Ectodermal cell (in vitro differentiated cells): ENCODE measurements around the gene RASGEF1B.
"Not testable (repeated sequence)": the region's sequence is repeated elsewhere in the genome, so short reads cannot be mapped to it uniquely, and the experiment has no call there.

Experiments
- H3K27ac ChIP-seq: 2 replicates; pipeline ENCODE4 v1.7.0; 2013; ENCODE audit warnings: mild to moderate bottlenecking, low read depth, low read length; ENCODE audit not compliant: insufficient read depth, poor library complexity, severe bottlenecking
- H3K27me3 ChIP-seq: 2 replicates; pipeline ENCODE4 v1.7.0; 2013; ENCODE audit warnings: mild to moderate bottlenecking, low read length; ENCODE audit not compliant: insufficient read depth, control insufficient read depth, poor library complexity, severe bottlenecking
- H3K36me3 ChIP-seq: one replicate; pipeline ENCODE4 v1.7.0; 2013; ENCODE audit warnings: low read length; ENCODE audit not compliant: control insufficient read depth, insufficient read depth
- H3K4me1 ChIP-seq: one replicate; pipeline ENCODE4 v1.7.0; 2013; ENCODE audit warnings: low read length; ENCODE audit not compliant: control insufficient read depth, insufficient read depth
- H3K4me3 ChIP-seq: 2 replicates; pipeline ENCODE4 v1.7.0; 2013; ENCODE audit warnings: low read depth, low read length, control low read depth; ENCODE audit not compliant: insufficient read depth
- H3K9me3 ChIP-seq: 2 replicates; pipeline ENCODE4 v1.7.0; 2013; ENCODE audit warnings: mild to moderate bottlenecking, low read length, moderate library complexity; ENCODE audit not compliant: control insufficient read depth
- whole genome bisulfite sequencing, 2 experiments: methylation state at CpG; one replicate each; pipeline ENCODE4 v1.1.7; 2013; ENCODE audit warnings: missing lambda C conversion rate in 2 of 2; 5-methylcytosine and 5-hydroxymethylcytosine counted together

The RASGEF1B gene

GRCh38 chr4:81481151-81481550 is 9.4 kb upstream of the RASGEF1B start:
- Histone ChIP-seq H3K9me3 (no peaks in the 10 kb centered on the region), H3K27ac (no peak overlapping the region), H3K4me1 (no peaks in the 10 kb centered on the region), H3K4me3 (no peak overlapping the region), H3K36me3 (no peaks in the 10 kb centered on the region), H3K27me3 (no peaks in the 10 kb centered on the region)
- 97 to 100% methylated on average over 2 to 3 of the region's 3 CpGs for WGBS, 2 experiments

DNA sequence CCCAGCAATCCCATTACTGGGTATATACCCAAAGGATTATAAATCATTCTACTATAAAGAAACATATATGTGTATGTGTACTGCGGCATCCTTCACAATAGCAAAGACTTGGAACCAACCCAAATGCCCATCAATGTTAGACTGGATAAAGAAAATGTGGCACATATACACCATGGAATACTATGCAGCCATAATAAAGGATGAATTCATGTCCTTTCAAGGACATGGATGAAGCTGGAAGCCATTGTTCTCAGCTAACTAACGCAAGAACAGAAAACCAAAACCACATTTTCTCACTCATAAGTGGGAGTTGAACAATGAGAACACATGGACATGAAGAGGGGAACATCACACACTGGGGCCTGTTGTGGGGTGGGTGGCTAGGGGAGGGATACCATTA is 7.9 kb upstream of the RASGEF1B start:
- WGBS, 2 experiments: 92 to 100% methylated on average over 1 of the region's 2 CpGs
- not testable (repeated sequence) for H3K4me3 ChIP-seq, H3K4me1 ChIP-seq, H3K36me3 ChIP-seq, H3K9me3 ChIP-seq, H3K27ac ChIP-seq, H3K27me3 ChIP-seq

- H3K4me1 ChIP-seq, H3K27ac ChIP-seq, H3K4me3 ChIP-seq, H3K9me3 ChIP-seq, H3K36me3 ChIP-seq: not testable (repeated sequence)
- 71 to 75% methylated on average over 19 of the region's 19 CpGs for WGBS, 2 experiments
- H3K27me3 ChIP-seq: peaks cover 22% of the 10 kb centered on the region
Observed at GRCh38 chr4:81473331-81474265, 1.9 kb upstream of the RASGEF1B start.

DNA sequence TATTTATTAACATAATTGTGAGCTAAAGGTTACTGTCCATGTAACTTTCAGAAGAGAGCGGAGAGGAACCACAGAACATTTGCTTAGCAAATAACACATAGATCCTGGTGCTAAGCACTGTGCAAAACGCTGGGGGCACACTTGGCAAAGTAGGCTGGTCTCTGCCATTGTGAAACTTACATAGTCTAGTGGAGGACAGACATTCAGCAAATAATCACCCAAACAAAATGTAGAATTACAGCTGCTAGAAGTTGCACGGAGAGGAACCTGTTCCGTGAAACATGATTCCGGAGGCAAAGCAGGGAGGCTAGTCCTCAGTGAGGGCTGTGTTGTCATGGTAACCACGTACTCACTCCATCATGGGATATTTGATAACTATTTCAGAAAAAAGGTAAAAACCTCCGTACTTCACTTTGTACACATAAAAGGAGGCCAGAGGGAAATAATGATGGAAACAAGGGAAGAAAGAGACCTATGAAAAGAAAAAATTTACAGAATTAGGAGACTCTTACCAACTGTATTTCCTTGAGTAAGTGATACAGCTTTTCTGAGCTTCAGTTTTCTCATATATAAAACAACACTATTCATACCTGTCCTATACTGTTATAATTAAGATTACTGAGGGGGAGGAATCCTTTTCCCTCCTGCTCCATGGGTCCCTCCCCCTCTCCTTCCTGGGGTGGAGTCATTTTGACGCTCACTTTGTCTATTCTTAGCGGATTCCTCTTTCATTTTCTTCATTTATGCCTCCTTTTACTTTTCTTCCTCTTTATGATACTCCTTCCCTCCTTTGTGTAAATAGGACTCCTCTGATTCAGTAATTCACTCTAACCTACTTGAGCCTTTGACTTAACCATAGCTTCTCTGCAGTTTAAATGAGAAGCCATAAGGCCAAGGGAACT is 825 bp upstream of the RASGEF1B start:
- peak overlapping the region; percentile 80 for H3K4me3 ChIP-seq
- WGBS, 2 experiments: 52 to 57% methylated on average over 7 to 9 of the region's 9 CpGs
- peak overlapping the region; percentile 16 for H3K27ac ChIP-seq
- peaks cover 8% of the 10 kb centered on the region for H3K4me1 ChIP-seq
- H3K9me3 ChIP-seq: no peaks in the 10 kb centered on the region
- H3K27me3 ChIP-seq: peaks cover 22% of the 10 kb centered on the region
- no peaks in the 10 kb centered on the region for H3K36me3 ChIP-seq

- Histone ChIP-seq H3K4me1 (peaks cover 8% of the 10 kb centered on the region), H3K27me3 (peaks cover 22% of the 10 kb centered on the region), H3K9me3 (no peaks in the 10 kb centered on the region), H3K4me3 (peak overlapping the region; percentile 80), H3K36me3 (no peaks in the 10 kb centered on the region), H3K27ac (no peak overlapping the region)
- WGBS, 2 experiments: 0 to 1% methylated on average over 21 of the region's 21 CpGs
Observed at GRCh38 chr4:81471298-81471587, 464 bp downstream of the RASGEF1B start.

DNA sequence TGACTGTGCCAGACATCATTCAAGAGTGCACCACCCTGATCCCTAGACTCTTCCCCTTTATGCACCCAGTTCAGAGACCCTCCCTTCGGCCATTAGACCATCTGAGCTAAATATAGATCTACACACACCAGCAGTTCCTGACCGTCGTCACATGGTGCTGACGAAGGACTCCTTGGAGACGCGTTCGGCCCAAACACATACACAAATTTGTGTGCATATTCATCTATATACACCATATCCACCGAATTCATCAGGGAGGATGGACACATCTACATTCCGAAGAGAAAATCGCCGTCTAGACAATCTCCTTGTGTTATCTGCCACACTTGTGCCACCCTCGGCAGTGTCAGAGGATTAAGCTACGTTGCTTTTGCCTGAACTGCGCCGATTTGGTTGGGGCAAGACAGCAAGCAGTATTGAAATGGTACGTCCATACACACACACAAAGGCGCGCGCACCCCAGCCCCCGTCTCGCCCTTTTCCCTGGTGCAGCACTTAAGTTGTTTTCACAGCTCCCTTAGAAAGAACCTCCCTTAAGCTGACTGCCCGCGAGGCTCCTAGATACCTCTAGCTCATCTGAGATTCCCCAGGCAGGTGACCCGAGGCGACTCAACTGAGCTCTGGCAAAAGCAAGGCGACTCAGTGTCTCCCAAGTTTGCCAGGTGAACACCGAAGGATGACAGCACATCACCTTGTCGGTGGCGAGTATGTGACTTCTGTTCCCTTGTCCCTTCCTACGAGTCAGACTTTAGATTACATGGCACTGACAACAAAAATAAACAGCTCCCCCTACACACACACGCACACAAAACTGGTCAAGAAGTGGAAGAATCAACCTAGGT is 1.0 kb downstream of the RASGEF1B start:
- Histone ChIP-seq H3K36me3 (no peaks in the 10 kb centered on the region), H3K27ac (no peak overlapping the region), H3K4me1 (peaks cover 8% of the 10 kb centered on the region)

GRCh38 chr4:81469781-81470455 is 1.8 kb downstream of the RASGEF1B start:
- no peaks in the 10 kb centered on the region for H3K9me3 ChIP-seq
- H3K4me1 ChIP-seq: peaks cover 8% of the 10 kb centered on the region
- peaks cover 22% of the 10 kb centered on the region for H3K27me3 ChIP-seq
- no peak overlapping the region for H3K27ac ChIP-seq
- H3K4me3 ChIP-seq: peak overlapping the region; percentile 80
- 74 to 75% methylated on average over 7 of the region's 7 CpGs for WGBS, 2 experiments
- no peaks in the 10 kb centered on the region for H3K36me3 ChIP-seq

More for the DNA sequence above, 1.0 kb downstream of the RASGEF1B start:
- Histone ChIP-seq H3K4me3 (peak overlapping the region; percentile 80), H3K27me3 (peaks cover 22% of the 10 kb centered on the region), H3K9me3 (no peaks in the 10 kb centered on the region)
- WGBS, 2 experiments: 14 to 16% methylated on average over 30 to 31 of the region's 31 CpGs

DNA sequence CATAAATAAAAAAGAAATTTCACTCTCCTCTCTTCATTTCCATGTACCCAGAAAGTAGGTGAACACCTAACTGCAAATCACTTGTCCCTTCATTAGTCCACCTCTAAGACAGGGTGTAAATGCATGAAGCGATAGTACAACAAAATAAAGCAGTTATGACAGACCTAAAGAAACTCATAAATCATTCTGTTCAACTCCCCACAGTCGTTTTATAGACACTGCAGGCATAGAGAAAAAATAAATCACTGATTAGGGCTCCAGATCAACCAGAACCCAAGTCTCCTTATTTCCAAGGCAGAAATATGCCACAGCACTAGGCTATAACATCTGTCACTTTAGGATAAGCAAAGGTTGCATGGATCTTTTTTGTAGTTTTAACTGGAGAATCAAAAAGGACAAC is 3.0 kb downstream of the RASGEF1B start:
- no peaks in the 10 kb centered on the region for H3K36me3 ChIP-seq
- WGBS, 2 experiments: 81 to 85% methylated on average over 2 of the region's 2 CpGs
- peaks cover 22% of the 10 kb centered on the region for H3K27me3 ChIP-seq
- H3K4me1 ChIP-seq: peaks cover 8% of the 10 kb centered on the region
- H3K9me3 ChIP-seq: no peaks in the 10 kb centered on the region
- H3K27ac ChIP-seq: no peak overlapping the region
- no peak overlapping the region for H3K4me3 ChIP-seq

DNA sequence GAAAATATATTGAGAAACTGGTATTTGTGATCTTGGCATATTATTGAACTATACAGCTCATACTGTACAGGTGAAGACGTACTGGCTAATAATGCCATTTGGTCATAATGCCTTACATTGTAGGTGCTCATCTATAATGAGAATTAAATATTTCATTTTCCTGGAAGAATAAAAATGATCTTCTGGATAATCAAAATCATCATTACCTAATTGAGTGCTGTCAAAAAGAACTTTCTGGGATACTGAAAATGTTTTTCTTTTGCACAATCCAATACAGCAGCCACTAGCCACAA is 4.1 kb downstream of the RASGEF1B start:
- peaks cover 22% of the 10 kb centered on the region for H3K27me3 ChIP-seq
- H3K27ac ChIP-seq: no peak overlapping the region
- H3K36me3 ChIP-seq: no peaks in the 10 kb centered on the region
- peaks cover 8% of the 10 kb centered on the region for H3K4me1 ChIP-seq
- H3K4me3 ChIP-seq: no peak overlapping the region
- WGBS, 2 experiments: no CpG with 5 or more reads among the region's 1 CpG
- H3K9me3 ChIP-seq: no peaks in the 10 kb centered on the region
